ENCODE results near the gene ZNF143. TPM values are rescaled to one million over a fixed set of nuclear protein-coding genes. Genes with fewer than 3 reads are reported as not detected.

Gene ZNF143
- total and polyA plus RNA-seq, 11 donors = 7.9 to 32.3 (median 22.0) TPM

- Histone ChIP-seq H3K4me1 (peaks cover 9 to 55% (median 37%) of the 10 kb centered on the region in 12 donors), H3K36me3 (no peaks in the 10 kb centered on the region), H3K4me3 (peak overlapping the region in 2 of 12 donors; percentile 10 to 23), H3K27me3 (no peaks in the 10 kb centered on the region), H3K27ac (peak overlapping the region; percentile 61 to 96 (median 88)), H3K9me3 (no peaks in the 10 kb centered on the region)
- no peak for ATAC-seq
- 94 to 99% (median 98%) methylated on average over 5 of the region's 5 CpGs for WGBS, 4 donors
- DNase-seq = no peak
- intact Hi-C loops (cut with DNase I) = loop anchor here in 4 of 10 donors (5.0 kb wide), 5 partner anchors 32 to 188 kb away; partner anchors contain the start of gene ZNF143 (in 1 of the 4)
- no peak for TF ChIP-seq POLR2A (IDR thresholded peaks at IDR 0.05)
Observed at GRCh38 chr11:9569588-9570164, 108.9 kb downstream of the ZNF143 start.

- Histone ChIP-seq H3K4me1 (peaks cover 9 to 57% (median 36%) of the 10 kb centered on the region in 12 donors), H3K27me3 (no peaks in the 10 kb centered on the region), H3K4me3 (no peak overlapping the region), H3K27ac (peak overlapping the region in 6 of 12 donors; percentile 78 to 96 (median 91)), H3K36me3 (no peaks in the 10 kb centered on the region), H3K9me3 (no peaks in the 10 kb centered on the region)
- no peak for DNase-seq
- intact Hi-C loops (cut with DNase I) = loop anchor here in 4 of 10 donors (5.0 kb wide), 5 partner anchors 33 to 187 kb away; partner anchors contain the start of gene ZNF143 (in 1 of the 4)
- TF ChIP-seq CTCF (IDR thresholded peaks at IDR 0.05) (no peak), POLR2A (IDR thresholded peaks at IDR 0.05) (no peak)
- 92 to 93% (median 93%) methylated on average over 9 of the region's 9 CpGs for WGBS, 4 donors
- ATAC-seq = no peak
Observed at GRCh38 chr11:9570313-9571025, 109.7 kb downstream of the ZNF143 start.

- no peak for DNase-seq
- Histone ChIP-seq H3K27me3 (no peaks in the 10 kb centered on the region), H3K4me3 (no peak overlapping the region), H3K36me3 (no peaks in the 10 kb centered on the region), H3K4me1 (peaks cover 9 to 49% (median 29%) of the 10 kb centered on the region in 12 donors), H3K9me3 (no peaks in the 10 kb centered on the region), H3K27ac (peak overlapping the region in 1 of 12 donors; percentile 96)
- no peak for TF ChIP-seq CTCF (IDR thresholded peaks at IDR 0.05)
- TF ChIP-seq POLR2A (IDR thresholded peaks at IDR 0.05) = no peak
- ATAC-seq = no peak
- intact Hi-C loops (cut with DNase I) = loop anchor here in 4 of 10 donors (5.0 kb wide), 5 partner anchors 34 to 186 kb away; partner anchors contain the start of gene ZNF143 (in 1 of the 4)
- 90 to 94% (median 93%) methylated on average over 8 of the region's 8 CpGs for WGBS, 4 donors
Observed at GRCh38 chr11:9571071-9571762, 110.4 kb downstream of the ZNF143 start.

GRCh38 chr11:9571763-9572115, 110.9 kb downstream of the ZNF143 start:
- no peak for ATAC-seq
- WGBS, 4 donors = 93 to 98% (median 96%) methylated on average over 6 of the region's 6 CpGs
- intact Hi-C loops (cut with DNase I) = loop anchor here in 4 of 10 donors (5.0 kb wide), 5 partner anchors 34 to 186 kb away; partner anchors contain the start of gene ZNF143 (in 1 of the 4)

More at GRCh38 chr11:9571763-9572115, 110.9 kb downstream of the ZNF143 start:
- Histone ChIP-seq H3K4me1 (peaks cover 5 to 49% (median 24%) of the 10 kb centered on the region in 12 donors), H3K27me3 (no peaks in the 10 kb centered on the region), H3K36me3 (no peaks in the 10 kb centered on the region), H3K9me3 (no peaks in the 10 kb centered on the region), H3K27ac (peak overlapping the region in 1 of 12 donors; percentile 96), H3K4me3 (no peak overlapping the region)
- no peak for DNase-seq
- TF ChIP-seq CTCF (IDR thresholded peaks at IDR 0.05) = no peak
- no peak for TF ChIP-seq POLR2A (IDR thresholded peaks at IDR 0.05)
